Measurements from ENCODE around the gene PLXNA4. TPM values are rescaled to one million over a fixed set of nuclear protein-coding genes. Genes with fewer than 3 reads are reported as not detected.
A peak's percentile ranks its signal among the peaks of the same experiment; 100 is the strongest.

PLXNA4 gene
- total and polyA plus RNA-seq, 4 donors = 0.63 to 4.6 (median 2.1) TPM

DNA sequence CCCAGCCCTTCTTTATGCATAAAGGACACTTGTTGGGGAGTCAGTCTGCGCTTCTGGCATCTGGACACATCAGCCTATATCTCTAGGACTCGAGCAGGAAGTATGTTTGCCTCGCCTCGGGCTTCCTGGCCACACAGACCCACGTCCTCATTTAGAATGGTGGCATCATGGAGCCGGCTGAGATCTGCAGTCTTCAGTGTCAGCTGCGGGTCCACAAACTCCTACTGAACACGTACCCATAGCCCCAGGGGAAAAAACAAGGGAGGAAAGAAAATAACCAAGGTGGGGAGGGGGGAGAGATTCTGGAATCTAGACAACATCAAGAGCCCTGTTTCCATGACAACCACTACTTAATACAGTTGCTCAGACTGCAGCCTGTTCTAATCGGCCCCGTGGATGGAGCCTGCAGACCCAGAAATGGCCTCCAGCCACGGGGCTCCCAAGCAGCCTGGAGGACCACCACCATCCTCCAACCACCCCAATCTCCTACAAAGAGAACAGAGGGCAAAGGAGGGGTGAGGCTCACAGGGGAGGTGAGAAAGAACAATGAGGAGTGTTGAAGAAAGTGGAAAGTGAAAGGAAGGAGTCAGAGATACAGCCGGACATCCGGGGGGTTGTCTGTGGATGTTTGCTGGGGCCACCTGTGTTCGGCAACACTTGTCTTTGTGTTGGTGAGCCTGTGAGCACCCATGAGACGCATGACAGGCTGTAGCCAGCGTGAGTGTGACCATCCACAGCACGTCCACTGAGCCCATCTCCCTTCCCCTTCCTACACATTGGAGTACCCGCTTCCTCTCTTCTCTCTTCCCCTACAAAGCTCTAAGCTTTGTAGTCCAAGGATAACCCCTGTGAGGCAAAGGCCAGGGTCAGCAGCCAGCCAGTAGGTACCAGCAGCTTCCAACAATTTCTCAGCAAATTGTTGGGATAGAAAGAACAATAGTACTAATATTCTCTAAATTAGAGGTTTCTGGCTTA lies 141.0 kb downstream of the PLXNA4 start:
- H3K36me3 ChIP-seq (ENCODE audit: control insufficient read depth in 4 of 4, insufficient read depth in 4 of 4, low read length in 4 of 4) = no peaks in the 10 kb centered on the region
- H3K4me3 ChIP-seq = no peak overlapping the region
- ATAC-seq (ENCODE audit: insufficient read depth, low FRiP score) = no peak
- H3K27ac ChIP-seq (ENCODE audit: low read depth in 1 of 2, low read length in 1 of 2) = no peak overlapping the region
- TF ChIP-seq, protein P1, sequence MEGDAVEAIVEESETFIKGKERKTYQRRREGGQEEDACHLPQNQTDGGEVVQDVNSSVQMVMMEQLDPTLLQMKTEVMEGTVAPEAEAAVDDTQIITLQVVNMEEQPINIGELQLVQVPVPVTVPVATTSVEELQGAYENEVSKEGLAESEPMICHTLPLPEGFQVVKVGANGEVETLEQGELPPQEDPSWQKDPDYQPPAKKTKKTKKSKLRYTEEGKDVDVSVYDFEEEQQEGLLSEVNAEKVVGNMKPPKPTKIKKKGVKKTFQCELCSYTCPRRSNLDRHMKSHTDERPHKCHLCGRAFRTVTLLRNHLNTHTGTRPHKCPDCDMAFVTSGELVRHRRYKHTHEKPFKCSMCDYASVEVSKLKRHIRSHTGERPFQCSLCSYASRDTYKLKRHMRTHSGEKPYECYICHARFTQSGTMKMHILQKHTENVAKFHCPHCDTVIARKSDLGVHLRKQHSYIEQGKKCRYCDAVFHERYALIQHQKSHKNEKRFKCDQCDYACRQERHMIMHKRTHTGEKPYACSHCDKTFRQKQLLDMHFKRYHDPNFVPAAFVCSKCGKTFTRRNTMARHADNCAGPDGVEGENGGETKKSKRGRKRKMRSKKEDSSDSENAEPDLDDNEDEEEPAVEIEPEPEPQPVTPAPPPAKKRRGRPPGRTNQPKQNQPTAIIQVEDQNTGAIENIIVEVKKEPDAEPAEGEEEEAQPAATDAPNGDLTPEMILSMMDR (IDR thresholded peaks at IDR 0.05; ENCODE audit: control extremely low read depth, extremely low read depth) = no peak
- H3K27me3 ChIP-seq (ENCODE audit: control insufficient read depth in 3 of 3, insufficient read depth in 3 of 3, low read length in 2 of 3) = peaks cover 0 to 22% (median 22%) of the 10 kb centered on the region in 3 donors
- WGBS, 2 donors = 58 to 67% methylated on average over 18 of the region's 18 CpGs
- H3K9me3 ChIP-seq (ENCODE audit: control insufficient read depth in 4 of 4, insufficient read depth in 3 of 4, low read length in 3 of 4) = no peaks in the 10 kb centered on the region
- peaks cover 0 to 7% (median 4%) of the 10 kb centered on the region in 5 donors for H3K4me1 ChIP-seq (ENCODE audit: control insufficient read depth in 5 of 5, insufficient read depth in 5 of 5, low read length in 5 of 5)
- no peak overlapping the region for H3K9ac ChIP-seq (ENCODE audit: insufficient read depth in 1 of 2, low read length in 2 of 2)
- DNase-seq = peak in 2 of 3 donors; percentile 35 to 41

DNA sequence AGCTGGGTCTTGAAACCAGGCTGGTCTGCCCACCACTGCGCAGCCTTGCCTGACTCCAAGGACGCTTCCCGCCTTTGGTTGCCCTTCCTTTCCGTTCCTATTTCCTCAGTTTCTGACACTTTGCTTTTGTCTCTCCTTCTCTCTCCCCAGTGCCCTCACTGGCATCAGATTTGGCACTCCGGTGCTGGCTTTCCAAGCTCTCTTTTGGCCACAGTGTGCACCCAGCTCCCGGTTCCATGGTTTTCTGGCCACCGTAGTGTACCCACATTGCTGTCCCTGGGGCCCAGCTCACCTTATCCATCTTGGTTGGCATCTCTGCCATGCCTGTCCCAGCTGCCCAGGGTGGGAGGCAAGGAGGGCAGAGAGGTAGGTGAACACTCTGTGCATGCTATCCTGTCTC lies 142.2 kb downstream of the PLXNA4 start:
- TF ChIP-seq, protein P1 (IDR thresholded peaks at IDR 0.05; ENCODE audit: control extremely low read depth, extremely low read depth) = no peak

DNA sequence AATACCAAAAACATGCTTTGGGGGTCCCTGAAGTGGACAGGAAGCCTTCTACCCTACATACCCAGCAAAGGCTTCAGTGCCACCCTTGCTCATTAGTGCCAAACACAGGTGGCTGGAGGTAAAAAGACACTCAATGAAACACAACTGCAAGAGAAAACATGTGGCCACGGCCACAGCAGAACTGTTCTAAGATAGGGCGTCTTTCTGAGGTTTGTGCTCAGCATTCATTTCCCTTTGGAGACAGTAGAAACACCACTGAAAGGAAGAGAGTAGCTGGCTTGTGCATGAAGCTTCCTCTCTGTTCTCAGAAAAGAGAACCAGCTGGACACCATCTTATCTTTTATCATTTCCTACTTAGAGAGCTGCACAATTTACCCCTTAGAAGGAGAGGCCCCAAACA lies 143.0 kb downstream of the PLXNA4 start:
- DNase-seq = no peak
- no peak for ATAC-seq (ENCODE audit: insufficient read depth, low FRiP score)
- Histone ChIP-seq H3K36me3 (ENCODE audit: control insufficient read depth in 4 of 4, insufficient read depth in 4 of 4, low read length in 4 of 4) (no peaks in the 10 kb centered on the region), H3K4me3 (no peak overlapping the region), H3K27ac (ENCODE audit: low read depth in 1 of 2, low read length in 1 of 2) (no peak overlapping the region), H3K4me1 (ENCODE audit: control insufficient read depth in 5 of 5, insufficient read depth in 5 of 5, low read length in 5 of 5) (peaks cover 0 to 15% (median 6%) of the 10 kb centered on the region in 5 donors), H3K9ac (ENCODE audit: insufficient read depth in 1 of 2, low read length in 2 of 2) (no peak overlapping the region), H3K9me3 (ENCODE audit: control insufficient read depth in 4 of 4, insufficient read depth in 3 of 4, low read length in 3 of 4) (no peaks in the 10 kb centered on the region), H3K27me3 (ENCODE audit: control insufficient read depth in 3 of 3, insufficient read depth in 3 of 3, low read length in 2 of 3) (peaks cover 0 to 26% (median 14%) of the 10 kb centered on the region in 3 donors)
- TF ChIP-seq, protein P1 (IDR thresholded peaks at IDR 0.05; ENCODE audit: control extremely low read depth, extremely low read depth) = no peak
- WGBS, 2 donors = 49 to 54% methylated on average over 2 of the region's 2 CpGs

More for the DNA sequence above, 142.2 kb downstream of the PLXNA4 start:
- no peak for ATAC-seq (ENCODE audit: insufficient read depth, low FRiP score)
- 95% methylated on average over 7 of the region's 7 CpGs for WGBS, 2 donors
- H3K27me3 ChIP-seq (ENCODE audit: control insufficient read depth in 3 of 3, insufficient read depth in 3 of 3, low read length in 2 of 3) = peaks cover 0 to 26% (median 14%) of the 10 kb centered on the region in 3 donors
- no peak overlapping the region for H3K4me3 ChIP-seq
- H3K36me3 ChIP-seq (ENCODE audit: control insufficient read depth in 4 of 4, insufficient read depth in 4 of 4, low read length in 4 of 4) = no peaks in the 10 kb centered on the region
- H3K9me3 ChIP-seq (ENCODE audit: control insufficient read depth in 4 of 4, insufficient read depth in 3 of 4, low read length in 3 of 4) = no peaks in the 10 kb centered on the region
- H3K27ac ChIP-seq (ENCODE audit: low read depth in 1 of 2, low read length in 1 of 2) = no peak overlapping the region
- H3K9ac ChIP-seq (ENCODE audit: insufficient read depth in 1 of 2, low read length in 2 of 2) = no peak overlapping the region
- DNase-seq = no peak
- H3K4me1 ChIP-seq (ENCODE audit: control insufficient read depth in 5 of 5, insufficient read depth in 5 of 5, low read length in 5 of 5) = peaks cover 0 to 12% (median 6%) of the 10 kb centered on the region in 5 donors
